Measurements from ENCODE around the gene FLII.

FLII gene

GRCh38 chr17:18260332-18261145 lies 2.0 kb upstream of the FLII start, which contains the start of gene MIEF2:
TSS of gene MIEF2 (plus strand) at chr17:18260662. CDS start at chr17:18262721, 2,059 bp downstream.
- DNase-seq: peak; percentile 88 to 94

- DNase-seq: no peak
Observed at GRCh38 chr17:18259621-18260331, 1.2 kb upstream of the FLII start.

- peak; percentile 4 to 38 for DNase-seq
Observed at GRCh38 chr17:18257982-18258355, 569 bp downstream of the FLII start.

- DNase-seq: no peak
Observed at GRCh38 chr17:18257268-18257981, 1.1 kb downstream of the FLII start.

- no peak for DNase-seq
Observed at GRCh38 chr17:18256776-18257175, 1.8 kb downstream of the FLII start.

GRCh38 chr17:18256351-18256750 lies 2.2 kb downstream of the FLII start:
- no peak for DNase-seq

GRCh38 chr17:18254888-18255649 lies 3.5 kb downstream of the FLII start:
- DNase-seq: no peak

GRCh38 chr17:18253947-18254821 lies 4.4 kb downstream of the FLII start:
- DNase-seq: no peak

- DNase-seq: no peak
Observed at GRCh38 chr17:18253187-18253884, 5.2 kb downstream of the FLII start.

GRCh38 chr17:18252160-18252559 lies 6.4 kb downstream of the FLII start:
- DNase-seq: no peak

GRCh38 chr17:18251204-18251603 lies 7.3 kb downstream of the FLII start:
- DNase-seq: no peak

- no peak for DNase-seq
Observed at GRCh38 chr17:18250708-18251107, 7.8 kb downstream of the FLII start.

- DNase-seq: no peak
Observed at GRCh38 chr17:18250259-18250658, 8.3 kb downstream of the FLII start.

GRCh38 chr17:18248811-18249210 lies 9.7 kb downstream of the FLII start:
- DNase-seq: no peak

GRCh38 chr17:18248300-18248731 lies 10.2 kb downstream of the FLII start:
- peak; percentile 56 to 63 for DNase-seq

GRCh38 chr17:18247613-18248001 lies 10.9 kb downstream of the FLII start:
- DNase-seq: no peak

- no peak for DNase-seq
Observed at GRCh38 chr17:18246880-18247612, 11.5 kb downstream of the FLII start.

- DNase-seq: no peak
Observed at GRCh38 chr17:18246109-18246725, 12.3 kb downstream of the FLII start.

- DNase-seq: no peak
Observed at GRCh38 chr17:18245038-18245776, 13.3 kb downstream of the FLII start.
